Tibial nerve (tissue), 4 donors: ENCODE data around the gene TMEM120B. TPM values are rescaled to one million over a fixed set of nuclear protein-coding genes. Genes with fewer than 3 reads are reported as not detected.

Experiments
- DNase-seq, 2 donors: peaks; one replicate each; pipeline ENCODE4 v3.0.0-alpha.2; 2019; ENCODE audit warnings: low spot score in 2 of 2
- H3K27ac ChIP-seq, 4 donors: fragments of 200-600 bp; sonication (generic) in 3 of 4; one replicate each; pipeline ENCODE4 v1.5.1; 2017 to 2019; ENCODE audit warnings: mild to moderate bottlenecking in 1 of 4
- H3K27me3 ChIP-seq, 2 donors: fragments of 200-600 bp; sonication (generic) in 1 of 2; one replicate each; pipeline versions ENCODE4 v1.5.1 to v1.6.0; 2017 to 2019
- H3K36me3 ChIP-seq, 3 donors: fragments of 200-600 bp; sonication (generic); one replicate each; pipeline ENCODE4 v1.5.1; 2018 to 2019
- H3K4me1 ChIP-seq, 4 donors: fragments of 200-600 bp; sonication (generic) in 3 of 4; one replicate each; pipeline ENCODE4 v1.5.1; 2017 to 2019
- H3K4me3 ChIP-seq, 4 donors: fragments of 200-600 bp; sonication (generic) in 3 of 4; one replicate each; pipeline ENCODE4 v1.5.1; 2017 to 2019; ENCODE audit warnings: mild to moderate bottlenecking in 1 of 4, moderate library complexity in 1 of 4
- H3K9me3 ChIP-seq, 4 donors: fragments of 200-600 bp; sonication (generic) in 3 of 4; one replicate each; pipeline ENCODE4 v1.5.1; 2017 to 2019
- CTCF ChIP-seq, 5 experiments: fragments of 200-600 bp in 3 of 5; fragments of 450-650 bp in 2 of 5; sonication (generic) in 3 of 5; IDR thresholded peaks; one replicate each; pipeline ENCODE4 v1.5.1; 2016 to 2019; ENCODE audit warnings: antibody characterized with exemption in 5 of 5, mild to moderate bottlenecking in 3 of 5, moderate library complexity in 2 of 5
- EP300 ChIP-seq, 2 donors: sonication (generic); formaldehyde crosslinking; IDR thresholded peaks; one replicate each; pipeline ENCODE4 v1.6.1; 2017; ENCODE audit warnings: antibody characterized with exemption in 2 of 2, mild to moderate bottlenecking in 1 of 2
- POLR2A ChIP-seq, 2 donors: fragments of 450-650 bp; IDR thresholded peaks; one replicate each; pipeline ENCODE4 v1.6.1; 2017; ENCODE audit warnings: antibody characterized with exemption in 2 of 2, mild to moderate bottlenecking in 2 of 2, moderate library complexity in 2 of 2
- WGBS, 2 donors: methylation state at CpG; one replicate each; pipeline ENCODE4 v1.1.5; 2018; 5-methylcytosine and 5-hydroxymethylcytosine counted together
- total RNA-seq, 4 donors: library from RNA; depleted of rRNA; stranded (reverse); fragments of >200 nt; gene quantifications; one replicate each; pipeline ENCODE4 v1.1.0, GENCODE V29; 2016

Gene TMEM120B
- total RNA-seq, 4 donors from 2014 or later = 10.1 to 13.9 (median 11.5) TPM

- peaks cover 2 to 76% (median 41%) of the 10 kb centered on the region in 3 donors for H3K36me3 ChIP-seq
- WGBS, 2 donors = 3 to 6% methylated on average over 20 to 34 of the region's 46 CpGs
Measured at GRCh38 chr12:121811434-121812319, 99.1 kb downstream of the TMEM120B start.

GRCh38 chr12:121812320-121812871 lies 99.8 kb downstream of the TMEM120B start:
- H3K4me3 ChIP-seq = peak overlapping the region; percentile 38 to 61 (median 52)
- peaks cover 0 to 56% (median 34%) of the 10 kb centered on the region in 4 donors for H3K4me1 ChIP-seq
- H3K36me3 ChIP-seq = peaks cover 2 to 82% (median 47%) of the 10 kb centered on the region in 3 donors
- TF ChIP-seq EP300 (IDR thresholded peaks at IDR 0.05) (no peak), CTCF (IDR thresholded peaks at IDR 0.05) (peak in 3 of 5 experiments; percentile 2 to 54 (median 51)), POLR2A (IDR thresholded peaks at IDR 0.05) (no peak)
- peak; percentile 27 to 59 for DNase-seq
- no peaks in the 10 kb centered on the region for H3K9me3 ChIP-seq
- peak overlapping the region in 3 of 4 donors; percentile 73 to 87 (median 87) for H3K27ac ChIP-seq
- no peaks in the 10 kb centered on the region for H3K27me3 ChIP-seq
- 9 to 21% methylated on average over 17 to 20 of the region's 26 CpGs for WGBS, 2 donors

More at GRCh38 chr12:121811434-121812319, 99.1 kb downstream of the TMEM120B start:
- peaks cover 0 to 63% (median 41%) of the 10 kb centered on the region in 4 donors for H3K4me1 ChIP-seq
- peak overlapping the region; percentile 38 to 61 (median 52) for H3K4me3 ChIP-seq
- peak; percentile 66 to 70 for DNase-seq
- H3K9me3 ChIP-seq = no peaks in the 10 kb centered on the region
- peak overlapping the region; percentile 0 to 87 (median 80) for H3K27ac ChIP-seq
- H3K27me3 ChIP-seq = no peaks in the 10 kb centered on the region
- peak in 1 of 2 donors; percentile 36 for TF ChIP-seq EP300 (IDR thresholded peaks at IDR 0.05)
- peak; percentile 98 to 99 (median 99) for TF ChIP-seq CTCF (IDR thresholded peaks at IDR 0.05)
- TF ChIP-seq POLR2A (IDR thresholded peaks at IDR 0.05) = no peak

- 41 to 48% methylated on average over 25 of the region's 25 CpGs for WGBS, 2 donors
- no peak overlapping the region for H3K27ac ChIP-seq
Measured at GRCh38 chr12:121812921-121813896, 100.7 kb downstream of the TMEM120B start.

GRCh38 chr12:121813951-121814350 lies 101.4 kb downstream of the TMEM120B start:
- peaks cover 0 to 43% (median 31%) of the 10 kb centered on the region in 4 donors for H3K4me1 ChIP-seq
- TF ChIP-seq CTCF (IDR thresholded peaks at IDR 0.05) = no peak
- no peak for TF ChIP-seq EP300 (IDR thresholded peaks at IDR 0.05)
- TF ChIP-seq POLR2A (IDR thresholded peaks at IDR 0.05) = no peak
- H3K27ac ChIP-seq = no peak overlapping the region
- no peak for DNase-seq
- peaks cover 2 to 82% (median 46%) of the 10 kb centered on the region in 3 donors for H3K36me3 ChIP-seq
- H3K9me3 ChIP-seq = no peaks in the 10 kb centered on the region
- 75 to 85% methylated on average over 9 of the region's 14 CpGs for WGBS, 2 donors
- no peaks in the 10 kb centered on the region for H3K27me3 ChIP-seq
- H3K4me3 ChIP-seq = no peak overlapping the region

More at GRCh38 chr12:121812921-121813896, 100.7 kb downstream of the TMEM120B start:
- H3K9me3 ChIP-seq = no peaks in the 10 kb centered on the region
- peaks cover 0 to 47% (median 31%) of the 10 kb centered on the region in 4 donors for H3K4me1 ChIP-seq
- no peaks in the 10 kb centered on the region for H3K27me3 ChIP-seq
- TF ChIP-seq CTCF (IDR thresholded peaks at IDR 0.05) (no peak), POLR2A (IDR thresholded peaks at IDR 0.05) (no peak), EP300 (IDR thresholded peaks at IDR 0.05) (no peak)
- peak overlapping the region in 2 of 4 donors; percentile 49 to 55 for H3K4me3 ChIP-seq
- DNase-seq = peak in 1 of 2 donors; percentile 21
- H3K36me3 ChIP-seq = peaks cover 2 to 82% (median 50%) of the 10 kb centered on the region in 3 donors
